SK-N-SH treated with all-trans-retinoic acid at 6 μM for 48 hours (cell line): Measurements from ENCODE around the gene RGS7.
"Not testable (repeated sequence)": the region's sequence is repeated elsewhere in the genome, so short reads cannot be mapped to it uniquely, and the experiment has no call there.

Experiments
- ATAC-seq: fragments of 200-7000 bp; cut with Tn5 transposase; 3 replicates; pipeline ENCODE4 v1.9.1; 2020; ENCODE audit warnings: mild to moderate bottlenecking, moderate library complexity
- ARNTL ChIP-seq: fragments of 450-650 bp; formaldehyde crosslinking; IDR thresholded peaks from 2 replicates; pipeline ENCODE4 v1.5.0; 2020; ENCODE audit warnings: low read depth, mild to moderate bottlenecking, moderate library complexity, borderline replicate concordance
- BACH2 ChIP-seq: fragments of 250-450 bp; sonication (Bioruptor Pico); IDR thresholded peaks from 2 replicates; pipeline ENCODE4 v1.9.0; 2021; ENCODE audit warnings: mild to moderate bottlenecking, borderline replicate concordance
- CSDC2 ChIP-seq: fragments of 250-450 bp; sonication (Bioruptor Pico); IDR thresholded peaks from 2 replicates; pipeline ENCODE4 v1.5.0; 2020; ENCODE audit warnings: mild to moderate bottlenecking, moderate library complexity
- ESRRG ChIP-seq: fragments of 250-450 bp; sonication (Bioruptor Pico); IDR thresholded peaks from 2 replicates; pipeline ENCODE4 v1.6.1; 2021; ENCODE audit warnings: mild to moderate bottlenecking
- GLIS3 ChIP-seq: fragments of 250-450 bp; sonication (Bioruptor Pico); IDR thresholded peaks from 2 replicates; pipeline ENCODE4 v1.5.0; 2020; ENCODE audit warnings: mild to moderate bottlenecking, moderate library complexity
- ISL1 ChIP-seq: fragments of 250-450 bp; sonication (Bioruptor Pico); IDR thresholded peaks from 2 replicates; pipeline ENCODE4 v2.1.2; 2022; ENCODE audit warnings: mild to moderate bottlenecking, moderate library complexity
- PPARA ChIP-seq: fragments of 250-450 bp; sonication (Bioruptor Pico); IDR thresholded peaks from 2 replicates; pipeline ENCODE4 v1.5.0; 2020; ENCODE audit warnings: mild to moderate bottlenecking, borderline replicate concordance
- RARB ChIP-seq: fragments of 250-450 bp; sonication (Bioruptor Pico); IDR thresholded peaks from 2 replicates; pipeline ENCODE4 v1.8.0; 2021; ENCODE audit warnings: mild to moderate bottlenecking, moderate library complexity
- SNAI2 ChIP-seq: fragments of 250-450 bp; sonication (Bioruptor Pico); IDR thresholded peaks from 2 replicates; pipeline ENCODE4 v1.5.0; 2020; ENCODE audit warnings: mild to moderate bottlenecking, moderate library complexity
- TOX ChIP-seq: fragments of 250-450 bp; sonication (Bioruptor Pico); IDR thresholded peaks from 2 replicates; pipeline ENCODE4 v1.8.0; 2021; ENCODE audit warnings: mild to moderate bottlenecking, moderate library complexity, borderline replicate concordance
- ZFP3 ChIP-seq: fragments of 250-450 bp; sonication (Bioruptor Pico); IDR thresholded peaks from 2 replicates; pipeline ENCODE4 v1.5.0; 2020; ENCODE audit warnings: mild to moderate bottlenecking, moderate library complexity
- ZFP30 ChIP-seq: fragments of 450-650 bp; formaldehyde crosslinking; IDR thresholded peaks from 2 replicates; pipeline ENCODE4 v1.5.0; 2022; ENCODE audit warnings: mild to moderate bottlenecking, moderate library complexity
- ZNF565 ChIP-seq: fragments of 450-650 bp; formaldehyde crosslinking; conservative IDR thresholded peaks from 2 replicates; pipeline ENCODE4 v1.5.0; 2020; ENCODE audit warnings: low read depth, mild to moderate bottlenecking, moderate library complexity
- ZNF70 ChIP-seq: fragments of 450-650 bp; formaldehyde crosslinking; IDR thresholded peaks from 2 replicates; pipeline ENCODE4 v1.5.0; 2020; ENCODE audit warnings: mild to moderate bottlenecking, moderate library complexity
- ZNF8 ChIP-seq: fragments of 450-650 bp; formaldehyde crosslinking; IDR thresholded peaks from 2 replicates; pipeline ENCODE4 v1.5.0; 2020; ENCODE audit warnings: mild to moderate bottlenecking, moderate library complexity
- TF ChIP-seq, protein P1 (sequence below): fragments of 250-450 bp; sonication (Bioruptor Pico); IDR thresholded peaks from 2 replicates; pipeline ENCODE4 v1.8.0; 2021; ENCODE audit warnings: low read depth, mild to moderate bottlenecking, moderate library complexity, borderline replicate concordance
- TF ChIP-seq, protein P2 (sequence below): fragments of 250-450 bp; sonication (Bioruptor Pico); IDR thresholded peaks from 2 replicates; pipeline ENCODE4 v1.8.0; 2020; ENCODE audit warnings: mild to moderate bottlenecking, moderate library complexity, borderline replicate concordance
- TF ChIP-seq, protein P3 (sequence below): fragments of 250-450 bp; sonication (Bioruptor Pico); IDR thresholded peaks from 2 replicates; pipeline ENCODE4 v1.5.1; 2021; ENCODE audit warnings: mild to moderate bottlenecking, moderate library complexity
- TF ChIP-seq, protein P4 (sequence below): fragments of 250-450 bp; sonication (Bioruptor Pico); IDR thresholded peaks from 2 replicates; pipeline ENCODE4 v1.5.0; 2020; ENCODE audit warnings: mild to moderate bottlenecking, moderate library complexity
- TF ChIP-seq, protein P5 (sequence below): fragments of 250-450 bp; sonication (Bioruptor Pico); IDR thresholded peaks from 2 replicates; pipeline ENCODE4 v1.5.1; 2020; ENCODE audit warnings: low read depth, mild to moderate bottlenecking, moderate library complexity

RGS7 gene

DNA sequence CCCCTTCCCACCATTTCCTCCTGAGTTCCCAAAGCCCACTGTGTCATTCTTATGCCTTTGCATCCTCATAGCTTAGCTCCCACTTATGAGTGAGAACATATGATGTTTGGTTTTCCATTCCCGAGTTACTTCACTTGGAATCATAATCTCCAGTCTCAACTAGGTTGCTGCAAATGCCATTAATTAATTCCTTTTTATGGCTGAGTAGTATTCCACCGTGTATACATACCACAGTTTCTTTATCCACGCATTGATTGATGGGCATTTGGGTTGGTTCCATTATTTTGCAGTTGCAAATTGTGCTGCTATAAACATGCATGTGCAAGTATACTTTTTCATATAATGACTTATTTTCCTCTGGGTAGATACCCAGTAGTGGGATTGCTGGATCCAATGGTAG lies 622.3 kb downstream of the RGS7 start:
- not testable (repeated sequence) for ATAC-seq
- TF ChIP-seq ZNF8: peak; percentile 88

DNA sequence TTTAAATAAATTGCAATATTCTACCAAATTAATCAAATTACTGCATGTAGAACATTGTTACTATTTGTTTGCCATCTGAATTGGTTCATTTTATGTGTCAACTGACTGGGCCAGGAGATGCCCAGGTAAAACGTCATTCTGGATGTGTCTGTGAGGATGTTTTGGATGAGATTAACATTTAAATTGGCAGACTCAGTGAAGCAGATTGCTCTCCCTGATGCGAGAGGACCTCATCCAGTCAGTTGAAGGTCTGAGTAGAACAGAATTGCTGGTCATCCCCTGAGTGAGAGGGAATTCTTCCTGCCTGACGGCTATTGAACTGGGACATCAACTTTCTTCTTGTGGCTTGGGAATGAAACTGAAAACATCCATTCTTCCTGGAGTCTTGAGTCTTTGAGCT lies 623.0 kb downstream of the RGS7 start:
- ATAC-seq: no peak
- TF ChIP-seq, protein P1, sequence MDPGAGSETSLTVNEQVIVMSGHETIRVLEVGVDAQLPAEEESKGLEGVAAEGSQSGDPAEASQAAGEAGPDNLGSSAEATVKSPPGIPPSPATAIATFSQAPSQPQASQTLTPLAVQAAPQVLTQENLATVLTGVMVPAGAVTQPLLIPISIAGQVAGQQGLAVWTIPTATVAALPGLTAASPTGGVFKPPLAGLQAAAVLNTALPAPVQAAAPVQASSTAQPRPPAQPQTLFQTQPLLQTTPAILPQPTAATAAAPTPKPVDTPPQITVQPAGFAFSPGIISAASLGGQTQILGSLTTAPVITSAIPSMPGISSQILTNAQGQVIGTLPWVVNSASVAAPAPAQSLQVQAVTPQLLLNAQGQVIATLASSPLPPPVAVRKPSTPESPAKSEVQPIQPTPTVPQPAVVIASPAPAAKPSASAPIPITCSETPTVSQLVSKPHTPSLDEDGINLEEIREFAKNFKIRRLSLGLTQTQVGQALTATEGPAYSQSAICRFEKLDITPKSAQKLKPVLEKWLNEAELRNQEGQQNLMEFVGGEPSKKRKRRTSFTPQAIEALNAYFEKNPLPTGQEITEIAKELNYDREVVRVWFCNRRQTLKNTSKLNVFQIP (CRISPR knock-in tag): no peak
- no peak for TF ChIP-seq ZFP30 (CRISPR knock-in tag)
- no peak for TF ChIP-seq PPARA (CRISPR knock-in tag)
- no peak for TF ChIP-seq SNAI2 (CRISPR knock-in tag)
- TF ChIP-seq, protein P2, sequence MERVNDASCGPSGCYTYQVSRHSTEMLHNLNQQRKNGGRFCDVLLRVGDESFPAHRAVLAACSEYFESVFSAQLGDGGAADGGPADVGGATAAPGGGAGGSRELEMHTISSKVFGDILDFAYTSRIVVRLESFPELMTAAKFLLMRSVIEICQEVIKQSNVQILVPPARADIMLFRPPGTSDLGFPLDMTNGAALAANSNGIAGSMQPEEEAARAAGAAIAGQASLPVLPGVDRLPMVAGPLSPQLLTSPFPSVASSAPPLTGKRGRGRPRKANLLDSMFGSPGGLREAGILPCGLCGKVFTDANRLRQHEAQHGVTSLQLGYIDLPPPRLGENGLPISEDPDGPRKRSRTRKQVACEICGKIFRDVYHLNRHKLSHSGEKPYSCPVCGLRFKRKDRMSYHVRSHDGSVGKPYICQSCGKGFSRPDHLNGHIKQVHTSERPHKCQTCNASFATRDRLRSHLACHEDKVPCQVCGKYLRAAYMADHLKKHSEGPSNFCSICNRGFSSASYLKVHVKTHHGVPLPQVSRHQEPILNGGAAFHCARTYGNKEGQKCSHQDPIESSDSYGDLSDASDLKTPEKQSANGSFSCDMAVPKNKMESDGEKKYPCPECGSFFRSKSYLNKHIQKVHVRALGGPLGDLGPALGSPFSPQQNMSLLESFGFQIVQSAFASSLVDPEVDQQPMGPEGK: no peak
- no peak for TF ChIP-seq ZNF8
- TF ChIP-seq ESRRG (CRISPR knock-in tag): no peak
- TF ChIP-seq TOX (CRISPR knock-in tag): no peak
- TF ChIP-seq ZNF70 (CRISPR knock-in tag): no peak
- no peak for TF ChIP-seq ZNF565
- TF ChIP-seq ZFP3: no peak
- TF ChIP-seq RARB (CRISPR knock-in tag): no peak
- TF ChIP-seq ARNTL (CRISPR knock-in tag): no peak
- TF ChIP-seq ISL1 (CRISPR knock-in tag): no peak
- TF ChIP-seq, protein P3, sequence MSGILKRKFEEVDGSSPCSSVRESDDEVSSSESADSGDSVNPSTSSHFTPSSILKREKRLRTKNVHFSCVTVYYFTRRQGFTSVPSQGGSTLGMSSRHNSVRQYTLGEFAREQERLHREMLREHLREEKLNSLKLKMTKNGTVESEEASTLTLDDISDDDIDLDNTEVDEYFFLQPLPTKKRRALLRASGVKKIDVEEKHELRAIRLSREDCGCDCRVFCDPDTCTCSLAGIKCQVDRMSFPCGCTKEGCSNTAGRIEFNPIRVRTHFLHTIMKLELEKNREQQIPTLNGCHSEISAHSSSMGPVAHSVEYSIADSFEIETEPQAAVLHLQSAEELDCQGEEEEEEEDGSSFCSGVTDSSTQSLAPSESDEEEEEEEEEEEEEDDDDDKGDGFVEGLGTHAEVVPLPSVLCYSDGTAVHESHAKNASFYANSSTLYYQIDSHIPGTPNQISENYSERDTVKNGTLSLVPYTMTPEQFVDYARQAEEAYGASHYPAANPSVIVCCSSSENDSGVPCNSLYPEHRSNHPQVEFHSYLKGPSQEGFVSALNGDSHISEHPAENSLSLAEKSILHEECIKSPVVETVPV: no peak
- TF ChIP-seq CSDC2: no peak
- TF ChIP-seq BACH2 (CRISPR knock-in tag): no peak
- TF ChIP-seq, protein P4, sequence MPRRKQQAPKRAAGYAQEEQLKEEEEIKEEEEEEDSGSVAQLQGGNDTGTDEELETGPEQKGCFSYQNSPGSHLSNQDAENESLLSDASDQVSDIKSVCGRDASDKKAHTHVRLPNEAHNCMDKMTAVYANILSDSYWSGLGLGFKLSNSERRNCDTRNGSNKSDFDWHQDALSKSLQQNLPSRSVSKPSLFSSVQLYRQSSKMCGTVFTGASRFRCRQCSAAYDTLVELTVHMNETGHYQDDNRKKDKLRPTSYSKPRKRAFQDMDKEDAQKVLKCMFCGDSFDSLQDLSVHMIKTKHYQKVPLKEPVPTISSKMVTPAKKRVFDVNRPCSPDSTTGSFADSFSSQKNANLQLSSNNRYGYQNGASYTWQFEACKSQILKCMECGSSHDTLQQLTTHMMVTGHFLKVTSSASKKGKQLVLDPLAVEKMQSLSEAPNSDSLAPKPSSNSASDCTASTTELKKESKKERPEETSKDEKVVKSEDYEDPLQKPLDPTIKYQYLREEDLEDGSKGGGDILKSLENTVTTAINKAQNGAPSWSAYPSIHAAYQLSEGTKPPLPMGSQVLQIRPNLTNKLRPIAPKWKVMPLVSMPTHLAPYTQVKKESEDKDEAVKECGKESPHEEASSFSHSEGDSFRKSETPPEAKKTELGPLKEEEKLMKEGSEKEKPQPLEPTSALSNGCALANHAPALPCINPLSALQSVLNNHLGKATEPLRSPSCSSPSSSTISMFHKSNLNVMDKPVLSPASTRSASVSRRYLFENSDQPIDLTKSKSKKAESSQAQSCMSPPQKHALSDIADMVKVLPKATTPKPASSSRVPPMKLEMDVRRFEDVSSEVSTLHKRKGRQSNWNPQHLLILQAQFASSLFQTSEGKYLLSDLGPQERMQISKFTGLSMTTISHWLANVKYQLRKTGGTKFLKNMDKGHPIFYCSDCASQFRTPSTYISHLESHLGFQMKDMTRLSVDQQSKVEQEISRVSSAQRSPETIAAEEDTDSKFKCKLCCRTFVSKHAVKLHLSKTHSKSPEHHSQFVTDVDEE (CRISPR knock-in tag): no peak
- TF ChIP-seq, protein P5, sequence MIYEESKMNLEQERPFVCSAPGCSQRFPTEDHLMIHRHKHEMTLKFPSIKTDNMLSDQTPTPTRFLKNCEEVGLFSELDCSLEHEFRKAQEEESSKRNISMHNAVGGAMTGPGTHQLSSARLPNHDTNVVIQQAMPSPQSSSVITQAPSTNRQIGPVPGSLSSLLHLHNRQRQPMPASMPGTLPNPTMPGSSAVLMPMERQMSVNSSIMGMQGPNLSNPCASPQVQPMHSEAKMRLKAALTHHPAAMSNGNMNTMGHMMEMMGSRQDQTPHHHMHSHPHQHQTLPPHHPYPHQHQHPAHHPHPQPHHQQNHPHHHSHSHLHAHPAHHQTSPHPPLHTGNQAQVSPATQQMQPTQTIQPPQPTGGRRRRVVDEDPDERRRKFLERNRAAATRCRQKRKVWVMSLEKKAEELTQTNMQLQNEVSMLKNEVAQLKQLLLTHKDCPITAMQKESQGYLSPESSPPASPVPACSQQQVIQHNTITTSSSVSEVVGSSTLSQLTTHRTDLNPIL (CRISPR knock-in tag): no peak
- TF ChIP-seq, all 23 proteins: peak for 0

DNA sequence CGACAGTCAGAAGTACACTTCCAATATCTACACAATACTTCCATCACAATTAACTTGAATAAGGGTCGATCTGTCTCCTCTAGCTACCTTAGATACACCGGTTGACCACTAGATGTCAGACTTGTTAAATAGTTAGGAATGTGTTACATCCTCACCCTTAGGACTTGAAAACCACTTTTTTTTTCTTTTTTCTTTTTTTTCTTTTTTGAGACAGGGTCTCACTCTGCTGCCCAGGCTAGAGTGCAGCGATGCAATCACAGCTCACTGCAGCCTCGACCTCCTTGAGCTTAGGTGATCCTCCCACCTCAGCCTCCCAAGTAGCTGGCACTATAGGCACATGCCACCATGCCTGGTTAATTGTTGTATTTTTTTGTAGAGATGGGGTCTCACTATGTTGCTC lies 624.6 kb downstream of the RGS7 start:
- TF ChIP-seq BACH2 (CRISPR knock-in tag) (no peak), ZFP30 (CRISPR knock-in tag) (no peak), ESRRG (CRISPR knock-in tag) (no peak), ZNF8 (no peak), GLIS3 (CRISPR knock-in tag) (no peak), ZNF70 (CRISPR knock-in tag) (no peak), PPARA (CRISPR knock-in tag) (no peak), ISL1 (CRISPR knock-in tag) (no peak)
- TF ChIP-seq, protein P2: no peak
- TF ChIP-seq, all 23 proteins: peak for 0
- peak; percentile 98 for ATAC-seq
